HepG2 (cell line): ENCODE results near the gene PCSK7. TPM values are rescaled to one million over a fixed set of nuclear protein-coding genes. Genes with fewer than 3 reads are reported as not detected.
A peak's percentile ranks its signal among the peaks of the same experiment; 100 is the strongest.

Experiments
- ADNP ChIP-seq: sonication (generic); formaldehyde crosslinking; IDR thresholded peaks from 2 replicates; pipeline ENCODE4 v1.4.0; 2020; ENCODE audit warnings: missing genetic modification reagents
- ARNT2 ChIP-seq: sonication (generic); formaldehyde crosslinking; IDR thresholded peaks from 2 replicates; pipeline ENCODE4 v1.8.0; 2022; ENCODE audit warnings: mild to moderate bottlenecking, low read depth, missing genetic modification reagents, moderate library complexity
- CREB1 ChIP-seq, 2 experiments: fragments of 450-650 bp in 1 of 2; IDR thresholded peaks; 2 replicates each; pipeline ENCODE4 v1.6.1; 2016 to 2017; ENCODE audit warnings: control low read depth in 1 of 2, mild to moderate bottlenecking in 1 of 2, missing compliant biosample characterization in 1 of 2, missing genetic modification characterization in 1 of 2
- CSRNP1 ChIP-seq: sonication (generic); formaldehyde crosslinking; IDR thresholded peaks from 2 replicates; pipeline ENCODE4 v1.8.1; 2023; ENCODE audit warnings: mild to moderate bottlenecking, missing genetic modification reagents
- HNRNPL ChIP-seq: fragments of 200-400 bp; formaldehyde crosslinking; IDR thresholded peaks from 2 replicates; pipeline ENCODE4 v1.6.1; 2017; ENCODE audit warnings: mild to moderate bottlenecking, low read depth, low read length
- MYC ChIP-seq: sonication (generic); formaldehyde crosslinking; IDR thresholded peaks from 2 replicates; pipeline ENCODE4 v1.9.0; 2021; ENCODE audit warnings: missing genetic modification reagents, borderline replicate concordance
- NCOA1 ChIP-seq: sonication (generic); formaldehyde crosslinking; IDR thresholded peaks from 2 replicates; pipeline ENCODE4 v1.9.0; 2021; ENCODE audit warnings: missing genetic modification reagents
- THAP7 ChIP-seq: sonication (generic); formaldehyde crosslinking; IDR thresholded peaks from 2 replicates; pipeline ENCODE4 v1.8.1; 2023; ENCODE audit warnings: mild to moderate bottlenecking, missing genetic modification reagents
- U2AF2 ChIP-seq: fragments of 200-400 bp; formaldehyde crosslinking; IDR thresholded peaks from 2 replicates; pipeline ENCODE4 v1.6.1; 2017; ENCODE audit warnings: low read depth, mild to moderate bottlenecking, low read length
- XRCC5 ChIP-seq: fragments of 200-400 bp; formaldehyde crosslinking; optimal IDR thresholded peaks from 2 replicates; pipeline ENCODE3; 2017; ENCODE audit warnings: mild to moderate bottlenecking, low read length
- ZNF644 ChIP-seq: IDR thresholded peaks from 2 replicates; pipeline ENCODE4 v1.6.1; 2016; ENCODE audit warnings: low read depth
- ZNF687 ChIP-seq: sonication (generic); formaldehyde crosslinking; IDR thresholded peaks from 2 replicates; pipeline ENCODE4 v1.5.1; 2020; ENCODE audit warnings: mild to moderate bottlenecking, missing genetic modification reagents, moderate library complexity
- polyA plus RNA-seq, 8 experiments: library from polyadenylated mRNA; depleted of rRNA in 3 of 8; stranded (reverse) in 7 of 8; unstranded in 1 of 8; fragments of >200 nt; fragmentation: Illumina TruSeq in 4 of 8; extraction: Trizol in 4 of 8; gene quantifications; 2 replicates each; pipeline versions ENCODE4 v1.2.1 to v1.2.3, GENCODE V29; 2011 to 2016; ENCODE audit warnings: low read depth in 4 of 8, missing spikeins in 1 of 8, mixed read lengths in 1 of 8; ENCODE audit not compliant: insufficient read depth in 1 of 8
- total RNA-seq, 5 experiments: library from RNA; depleted of rRNA; stranded (reverse); fragments of >200 nt; fragmentation: Illumina TruSeq; extraction: Trizol; gene quantifications; 2 replicates each; pipeline ENCODE4 v1.2.3, GENCODE V29; 2016; ENCODE audit warnings: low read depth in 1 of 5
- TF ChIP-seq, protein P1 (sequence below): sonication (generic); formaldehyde crosslinking; IDR thresholded peaks from 2 replicates; pipeline ENCODE4 v1.5.0; 2020; ENCODE audit warnings: mild to moderate bottlenecking, missing genetic modification reagents
- TF ChIP-seq, protein P2 (sequence below): sonication (generic); formaldehyde crosslinking; IDR thresholded peaks from 2 replicates; pipeline ENCODE4 v1.4.0; 2020; ENCODE audit warnings: mild to moderate bottlenecking, missing genetic modification reagents
- TF ChIP-seq, protein P3 (sequence below): sonication (generic); formaldehyde crosslinking; IDR thresholded peaks from 2 replicates; pipeline ENCODE4 v1.4.0; 2020; ENCODE audit warnings: missing genetic modification reagents

PCSK7 gene
- total and polyA plus RNA-seq, 2 of the 13 experiments (the other 11 are each of a cell fraction or from before 2014, with no cell fraction given): 13.4 to 13.8 TPM

DNA sequence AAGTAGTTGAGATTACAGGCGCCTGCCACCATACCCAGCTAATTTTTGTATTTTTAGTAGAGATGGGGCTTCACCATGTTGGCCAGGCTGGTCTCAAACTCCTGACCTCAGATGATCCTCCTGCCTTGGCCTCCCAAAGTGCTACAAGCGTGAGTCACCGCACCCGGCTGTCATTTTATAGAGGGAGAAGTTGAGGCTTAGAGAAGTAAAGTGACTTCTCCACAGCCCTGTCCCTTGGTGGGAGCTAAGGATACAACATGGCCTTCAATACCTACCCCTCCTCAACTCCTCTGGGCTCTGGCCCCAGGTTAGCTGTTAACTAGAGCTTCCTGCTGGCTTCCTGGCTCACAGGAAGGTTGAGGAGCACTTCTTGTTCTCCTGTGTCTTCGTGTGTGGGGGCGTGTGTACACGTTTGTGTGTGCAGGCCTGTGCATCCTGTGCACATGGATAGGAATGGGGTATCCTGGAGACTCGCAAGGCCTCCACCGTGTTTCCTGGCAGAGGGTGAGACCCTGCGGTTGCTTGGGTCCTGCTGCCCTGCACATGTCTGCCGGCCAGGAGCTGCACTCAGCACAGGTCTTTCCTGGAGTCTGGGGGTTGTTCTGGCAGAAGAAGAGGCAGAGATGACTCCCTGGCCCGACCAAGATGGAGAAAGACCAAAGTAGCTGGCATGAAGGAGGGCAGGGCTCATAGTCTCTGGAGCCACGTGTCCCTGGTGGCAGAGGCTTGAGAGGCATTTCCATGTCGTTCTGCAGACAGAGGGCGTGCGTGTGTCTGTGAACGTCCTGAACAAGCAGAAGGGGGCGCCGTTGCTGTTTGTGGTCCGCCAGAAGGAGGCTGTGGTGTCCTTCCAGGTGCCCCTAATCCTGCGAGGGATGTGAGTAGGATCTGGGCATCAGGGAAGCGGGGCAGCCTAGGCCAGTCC lies 51.0 kb downstream of the PCSK7 start (continued):
- TF ChIP-seq, protein P1, sequence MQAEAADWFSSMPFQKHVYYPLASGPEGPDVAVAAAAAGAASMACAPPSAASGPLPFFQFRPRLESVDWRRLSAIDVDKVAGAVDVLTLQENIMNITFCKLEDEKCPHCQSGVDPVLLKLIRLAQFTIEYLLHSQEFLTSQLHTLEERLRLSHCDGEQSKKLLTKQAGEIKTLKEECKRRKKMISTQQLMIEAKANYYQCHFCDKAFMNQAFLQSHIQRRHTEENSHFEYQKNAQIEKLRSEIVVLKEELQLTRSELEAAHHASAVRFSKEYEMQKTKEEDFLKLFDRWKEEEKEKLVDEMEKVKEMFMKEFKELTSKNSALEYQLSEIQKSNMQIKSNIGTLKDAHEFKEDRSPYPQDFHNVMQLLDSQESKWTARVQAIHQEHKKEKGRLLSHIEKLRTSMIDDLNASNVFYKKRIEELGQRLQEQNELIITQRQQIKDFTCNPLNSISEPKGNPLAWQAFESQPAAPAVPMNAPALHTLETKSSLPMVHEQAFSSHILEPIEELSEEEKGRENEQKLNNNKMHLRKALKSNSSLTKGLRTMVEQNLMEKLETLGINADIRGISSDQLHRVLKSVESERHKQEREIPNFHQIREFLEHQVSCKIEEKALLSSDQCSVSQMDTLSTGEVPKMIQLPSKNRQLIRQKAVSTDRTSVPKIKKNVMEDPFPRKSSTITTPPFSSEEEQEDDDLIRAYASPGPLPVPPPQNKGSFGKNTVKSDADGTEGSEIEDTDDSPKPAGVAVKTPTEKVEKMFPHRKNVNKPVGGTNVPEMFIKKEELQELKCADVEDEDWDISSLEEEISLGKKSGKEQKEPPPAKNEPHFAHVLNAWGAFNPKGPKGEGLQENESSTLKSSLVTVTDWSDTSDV (CRISPR knock-in tag): peak; percentile 73; the same call in 1 of the 2 replicates
- peak; percentile 74; the same call in 1 of the 2 replicates for TF ChIP-seq MYC (CRISPR knock-in tag)
- TF ChIP-seq ZNF644 (CRISPR knock-in tag): no peak
- TF ChIP-seq ADNP (CRISPR knock-in tag): no peak
- peak; percentile 83 for TF ChIP-seq XRCC5
- TF ChIP-seq CREB1 (IDR thresholded peaks at IDR 0.05): no peak
- TF ChIP-seq CREB1 (CRISPR knock-in tag; IDR thresholded peaks at IDR 0.05): no peak
- TF ChIP-seq CSRNP1 (CRISPR knock-in tag): no peak
- TF ChIP-seq, protein P2, sequence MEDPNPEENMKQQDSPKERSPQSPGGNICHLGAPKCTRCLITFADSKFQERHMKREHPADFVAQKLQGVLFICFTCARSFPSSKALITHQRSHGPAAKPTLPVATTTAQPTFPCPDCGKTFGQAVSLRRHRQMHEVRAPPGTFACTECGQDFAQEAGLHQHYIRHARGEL: no peak
- no peak for TF ChIP-seq ARNT2
- TF ChIP-seq ZNF687 (CRISPR knock-in tag): peak; percentile 80
- no peak for TF ChIP-seq U2AF2
- TF ChIP-seq NCOA1 (CRISPR knock-in tag): no peak
- 0 out of 2 replicates have a peak, but pooled peaks have one; percentile 46 for TF ChIP-seq THAP7 (CRISPR knock-in tag)
- TF ChIP-seq, protein P3, sequence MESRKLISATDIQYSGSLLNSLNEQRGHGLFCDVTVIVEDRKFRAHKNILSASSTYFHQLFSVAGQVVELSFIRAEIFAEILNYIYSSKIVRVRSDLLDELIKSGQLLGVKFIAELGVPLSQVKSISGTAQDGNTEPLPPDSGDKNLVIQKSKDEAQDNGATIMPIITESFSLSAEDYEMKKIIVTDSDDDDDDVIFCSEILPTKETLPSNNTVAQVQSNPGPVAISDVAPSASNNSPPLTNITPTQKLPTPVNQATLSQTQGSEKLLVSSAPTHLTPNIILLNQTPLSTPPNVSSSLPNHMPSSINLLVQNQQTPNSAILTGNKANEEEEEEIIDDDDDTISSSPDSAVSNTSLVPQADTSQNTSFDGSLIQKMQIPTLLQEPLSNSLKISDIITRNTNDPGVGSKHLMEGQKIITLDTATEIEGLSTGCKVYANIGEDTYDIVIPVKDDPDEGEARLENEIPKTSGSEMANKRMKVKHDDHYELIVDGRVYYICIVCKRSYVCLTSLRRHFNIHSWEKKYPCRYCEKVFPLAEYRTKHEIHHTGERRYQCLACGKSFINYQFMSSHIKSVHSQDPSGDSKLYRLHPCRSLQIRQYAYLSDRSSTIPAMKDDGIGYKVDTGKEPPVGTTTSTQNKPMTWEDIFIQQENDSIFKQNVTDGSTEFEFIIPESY (CRISPR knock-in tag): peak; percentile 81
- 0 out of 2 replicates have a peak, but pooled peaks have one; percentile 71 for TF ChIP-seq HNRNPL
